ENCODE results near the gene LCP1.

The LCP1 gene

GRCh38 chr13:46079770-46080169 is 102.2 kb downstream of the LCP1 start:
- no peak for DNase-seq (ENCODE audit: low spot score)
- no peak for TF ChIP-seq CTCF (IDR thresholded peaks at IDR 0.05; ENCODE audit: borderline replicate concordance, control extremely low read depth, extremely low read depth, insufficient read depth, missing control alignments)
- in situ Hi-C loops (cut with MboI; ENCODE audit: low sequenced_read_pairs, unreplicated experiment), result no loop called here

- in situ Hi-C loops (cut with MboI; ENCODE audit: low sequenced_read_pairs, unreplicated experiment), result no loop called here
- TF ChIP-seq CTCF (IDR thresholded peaks at IDR 0.05; ENCODE audit: borderline replicate concordance, control extremely low read depth, extremely low read depth, insufficient read depth, missing control alignments), result no peak
- DNase-seq (ENCODE audit: low spot score), result no peak
These were observed 104.7 kb downstream of the LCP1 start for GRCh38 chr13:46077265-46077664.

- TF ChIP-seq CTCF (IDR thresholded peaks at IDR 0.05; ENCODE audit: borderline replicate concordance, control extremely low read depth, extremely low read depth, insufficient read depth, missing control alignments), result no peak
- no peak for DNase-seq (ENCODE audit: low spot score)
- in situ Hi-C loops (cut with MboI; ENCODE audit: low sequenced_read_pairs, unreplicated experiment), result no loop called here
These were observed 105.2 kb downstream of the LCP1 start for GRCh38 chr13:46076827-46077226.

Data from GM13976 (cell line).